Dermis microvascular lymphatic vessel endothelial cell (primary cell): ENCODE data around the gene WDFY1. TPM values are rescaled to one million over a fixed set of nuclear protein-coding genes. Genes with fewer than 3 reads are reported as not detected.

Experiments
- DNase-seq, 2 donors: peaks; one replicate each; pipeline versions ENCODE4 v3.0.0 to v3.0.0-alpha.2; 2010; ENCODE audit warnings: low read depth in 2 of 2
- total RNA-seq: library from RNA; depleted of rRNA; stranded (reverse); fragments of >200 nt; gene quantifications from 2 replicates; pipeline ENCODE4 v1.2.1, GENCODE V29; 2014

Gene WDFY1
- total RNA-seq, 1 donor from 2014 or later = 87.0 TPM

GRCh38 chr2:223957092-223957851 is 12.1 kb upstream of the WDFY1 start, which contains the start of gene MRPL44:
MRPL44 (plus strand) TSS chr2:223957463; CDS start chr2:223957473, 10 bp downstream.
- peak; percentile 87 to 94 for DNase-seq

- DNase-seq = no peak
Observed at GRCh38 chr2:223956300-223956699, 11.2 kb upstream of the WDFY1 start.

- peak in 1 of 2 donors; percentile 80 for DNase-seq
Observed at GRCh38 chr2:223954401-223954800, 9.3 kb upstream of the WDFY1 start.

- no peak for DNase-seq
Observed at GRCh38 chr2:223952280-223952968, 7.3 kb upstream of the WDFY1 start.

GRCh38 chr2:223950448-223951347 is 5.6 kb upstream of the WDFY1 start:
- DNase-seq = peak in 1 of 2 donors; percentile 36

GRCh38 chr2:223949241-223949840 is 4.2 kb upstream of the WDFY1 start:
- no peak for DNase-seq

GRCh38 chr2:223947711-223948205 is 2.6 kb upstream of the WDFY1 start:
- no peak for DNase-seq

- DNase-seq = peak in 1 of 2 donors; percentile 59
Observed at GRCh38 chr2:223945755-223946154, 620 bp upstream of the WDFY1 start.

- peak in 1 of 2 donors; percentile 46 for DNase-seq
Observed at GRCh38 chr2:223944166-223944702, 901 bp downstream of the WDFY1 start.

GRCh38 chr2:223943561-223944008 is 1.6 kb downstream of the WDFY1 start:
- peak in 1 of 2 donors; percentile 85 for DNase-seq

GRCh38 chr2:223943135-223943534 is 2.0 kb downstream of the WDFY1 start:
- DNase-seq = no peak

- DNase-seq = peak in 1 of 2 donors; percentile 49
Observed at GRCh38 chr2:223941579-223942277, 3.4 kb downstream of the WDFY1 start.

GRCh38 chr2:223939438-223939837 is 5.7 kb downstream of the WDFY1 start:
- DNase-seq = peak in 1 of 2 donors; percentile 60

GRCh38 chr2:223937535-223937934 is 7.6 kb downstream of the WDFY1 start:
- DNase-seq = peak in 1 of 2 donors; percentile 50

GRCh38 chr2:223936862-223937326 is 8.2 kb downstream of the WDFY1 start:
- DNase-seq = peak in 1 of 2 donors; percentile 78

- DNase-seq = no peak
Observed at GRCh38 chr2:223935459-223936125, 9.5 kb downstream of the WDFY1 start.

GRCh38 chr2:223934870-223935269 is 10.3 kb downstream of the WDFY1 start:
- no peak for DNase-seq

GRCh38 chr2:223932816-223933800 is 12.0 kb downstream of the WDFY1 start:
- no peak for DNase-seq
